T47D (cell line): ENCODE measurements around the gene PLA2G4E.

Experiments used
- DNase-seq, 2 experiments: peaks; one replicate each; pipeline versions ENCODE4 v3.0.0 to v3.0.0-alpha.2; 2011 to 2012; ENCODE audit warnings: low read depth in 1 of 2, low spot score in 1 of 2
- JUND ChIP-seq: IDR thresholded peaks from 2 replicates; pipeline ENCODE4 v1.6.1; 2012; ENCODE audit warnings: low read depth
- in situ Hi-C: cut with HindIII; loops from 2 replicates; pipeline ENCODE4 v1.10.0; 2016; ENCODE audit warnings: low sequenced_read_pairs, low pct_unique_long_range_greater_than_20kb

Gene PLA2G4E

DNA sequence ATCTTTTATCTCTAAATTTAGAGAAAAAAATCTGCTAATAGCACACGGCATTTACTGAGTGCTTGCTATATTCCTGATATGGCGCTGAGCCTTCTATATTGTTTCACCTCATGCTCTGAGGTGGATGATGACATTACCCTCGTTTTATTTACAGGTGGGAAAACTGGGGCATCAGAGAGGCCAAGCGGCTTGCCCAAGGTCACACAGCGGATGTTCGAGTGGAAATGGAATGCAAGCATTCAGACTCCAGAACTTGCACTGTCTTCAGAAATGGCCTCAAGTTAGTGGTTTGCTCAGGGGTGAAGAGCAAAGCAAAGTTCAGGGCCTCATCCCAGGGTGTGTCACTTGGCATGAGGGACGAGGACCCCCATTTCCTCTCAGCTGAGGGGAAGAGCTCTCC lies 65.7 kb downstream of the PLA2G4E start:
- in situ Hi-C loops: no loop called here
- no peak for TF ChIP-seq JUND
- DNase-seq: no peak

DNA sequence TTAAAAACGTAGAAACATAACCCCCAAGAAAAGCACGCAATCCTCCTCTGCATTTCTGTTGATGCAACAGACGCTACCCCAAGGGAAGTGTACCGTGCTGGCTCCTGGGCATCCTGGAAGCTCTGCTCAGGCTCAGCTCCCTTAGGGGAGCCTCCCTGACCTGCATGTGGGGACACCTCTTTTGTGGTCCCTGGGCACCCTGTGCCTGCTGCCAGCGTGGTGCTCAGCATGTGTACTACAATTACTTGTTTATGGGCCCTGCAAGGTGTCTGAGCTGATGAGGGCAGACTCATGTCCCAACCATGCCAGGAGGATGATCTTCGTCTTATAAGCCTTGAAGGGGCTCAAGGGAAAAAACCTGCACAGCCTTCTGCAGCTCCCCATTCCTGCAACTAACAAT lies 66.8 kb downstream of the PLA2G4E start:
- TF ChIP-seq JUND: no peak
- DNase-seq: no peak
- in situ Hi-C loops: no loop called here

DNA sequence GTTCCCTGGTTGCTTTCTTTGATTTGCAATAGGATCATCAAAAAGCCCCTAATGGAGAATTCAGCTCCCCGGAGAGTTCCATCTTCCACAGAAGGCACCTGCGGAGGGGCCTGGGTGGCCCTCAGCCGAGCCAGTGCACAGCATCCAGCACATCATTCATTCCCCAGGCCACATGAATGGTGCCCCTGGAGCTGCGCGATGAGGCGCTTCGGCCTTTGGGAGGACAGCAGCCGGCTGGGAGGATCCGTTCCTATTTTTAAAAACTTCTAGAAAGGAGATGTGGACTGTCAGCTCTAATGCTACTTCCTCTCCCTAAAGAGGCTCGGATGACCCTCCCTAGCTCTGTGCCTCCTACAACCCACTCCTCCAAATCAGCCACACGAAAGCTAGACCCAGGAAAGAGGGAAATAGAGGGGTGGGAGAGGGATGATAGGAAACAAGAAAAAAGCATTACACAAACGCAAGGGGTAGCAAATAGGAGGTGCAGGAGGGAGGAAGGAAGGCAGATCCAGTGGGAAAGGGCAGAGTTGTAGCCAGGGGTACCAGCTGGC lies 68.8 kb downstream of the PLA2G4E start:
- no peak for TF ChIP-seq JUND
- DNase-seq: no peak
- in situ Hi-C loops: no loop called here

DNA sequence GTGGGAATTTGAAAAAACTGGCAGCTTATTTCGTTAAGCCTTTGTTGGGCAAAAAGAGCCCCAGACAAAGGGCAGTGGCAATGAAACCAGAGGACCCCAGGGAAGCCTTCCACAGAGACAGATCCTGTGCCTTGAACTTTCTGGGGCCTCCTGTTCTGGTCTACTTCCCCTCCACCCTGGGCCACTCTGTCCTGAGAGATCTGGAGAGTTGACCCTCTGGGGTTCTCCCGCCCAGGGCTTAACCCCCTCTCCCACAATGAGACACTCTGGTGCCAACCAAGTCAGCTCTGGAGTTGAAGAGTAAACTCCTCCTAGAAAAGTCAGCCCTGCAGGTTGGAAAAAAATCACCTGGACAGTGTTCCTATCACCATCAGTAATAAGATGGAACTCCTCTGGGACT lies 69.3 kb downstream of the PLA2G4E start:
- TF ChIP-seq JUND: no peak
- in situ Hi-C loops: no loop called here

DNA sequence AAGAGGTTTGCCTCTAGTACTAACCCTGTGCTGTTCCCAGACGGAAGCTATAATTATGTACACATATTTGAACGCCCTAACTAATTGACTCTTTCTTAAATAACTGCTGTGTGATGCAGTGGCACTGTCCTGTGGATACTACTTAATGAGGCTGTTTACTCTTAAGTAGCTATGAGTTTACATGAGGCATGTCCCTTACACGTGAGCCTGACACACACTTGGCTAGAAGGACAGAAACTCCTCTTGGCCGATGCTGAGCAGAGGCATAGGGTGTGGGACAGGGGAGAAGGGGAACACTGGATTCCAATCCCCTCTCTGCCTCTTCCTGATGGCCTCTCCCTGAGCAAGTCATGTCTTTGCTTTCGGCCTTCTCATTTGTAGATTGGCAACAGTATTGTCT lies 70.4 kb downstream of the PLA2G4E start:
- in situ Hi-C loops: no loop called here
- no peak for TF ChIP-seq JUND
- no peak for DNase-seq

More for the DNA sequence above, 69.3 kb downstream of the PLA2G4E start:
- no peak for DNase-seq

- no peak for TF ChIP-seq JUND
- DNase-seq: no peak
- in situ Hi-C loops: no loop called here
These were observed 70.7 kb downstream of the PLA2G4E start for GRCh38 chr15:41950127-41950483.

GRCh38 chr15:41949401-41950126 lies 71.3 kb downstream of the PLA2G4E start:
- no peak for TF ChIP-seq JUND
- DNase-seq: no peak
- in situ Hi-C loops: no loop called here

DNA sequence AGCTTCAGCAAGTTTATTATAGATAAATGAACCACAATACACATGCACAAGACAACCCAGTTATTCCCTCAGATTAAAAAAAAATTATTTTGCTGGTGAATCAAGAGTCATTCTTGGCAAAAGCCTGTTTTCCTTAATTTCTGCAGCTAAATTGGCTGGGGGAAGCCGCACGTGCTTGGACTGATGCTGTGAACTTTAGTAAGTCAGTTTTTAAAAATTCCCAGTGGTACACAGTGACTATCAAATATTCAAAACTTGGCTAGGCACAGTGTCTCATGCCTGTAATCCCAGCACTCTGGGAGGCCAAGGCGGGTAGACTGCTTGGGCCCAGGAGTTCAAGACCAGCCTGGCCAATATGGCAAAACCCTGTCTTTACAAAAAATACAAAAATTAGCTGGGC lies 72.4 kb downstream of the PLA2G4E start:
- in situ Hi-C loops: no loop called here
- TF ChIP-seq JUND: no peak
- DNase-seq: no peak

- in situ Hi-C loops: no loop called here
- no peak for TF ChIP-seq JUND
- DNase-seq: no peak
These were observed 73.9 kb downstream of the PLA2G4E start for GRCh38 chr15:41946970-41947369.

GRCh38 chr15:41945731-41946130 lies 75.1 kb downstream of the PLA2G4E start:
- DNase-seq: no peak
- in situ Hi-C loops: no loop called here
- no peak for TF ChIP-seq JUND

DNA sequence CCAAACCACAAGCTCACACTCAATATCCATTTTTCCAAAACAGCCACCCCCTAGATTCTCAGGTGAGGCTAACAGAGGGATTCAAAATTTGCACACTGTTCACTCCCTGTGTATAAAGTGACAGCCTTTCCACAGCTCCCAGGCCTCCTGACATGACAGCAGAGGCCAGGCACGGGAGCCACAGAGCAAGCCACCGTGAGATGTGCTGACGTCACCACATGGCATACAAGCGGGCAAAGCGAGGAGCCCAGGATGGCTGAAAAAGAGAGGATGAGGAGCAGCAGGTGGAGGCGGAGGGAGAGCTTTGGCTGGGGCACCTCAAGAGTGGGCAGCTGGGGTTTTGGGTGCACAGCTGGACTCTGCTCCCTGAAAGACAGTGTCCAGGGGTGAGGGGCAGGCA lies 75.6 kb downstream of the PLA2G4E start:
- no peak for DNase-seq
- in situ Hi-C loops: no loop called here
- no peak for TF ChIP-seq JUND

GRCh38 chr15:41944313-41944940 lies 76.4 kb downstream of the PLA2G4E start:
- DNase-seq: peak in 1 of 2 experiments; percentile 33
- TF ChIP-seq JUND: no peak
- in situ Hi-C loops: no loop called here

- no peak for TF ChIP-seq JUND
- DNase-seq: no peak
- in situ Hi-C loops: no loop called here
These were observed 77.1 kb downstream of the PLA2G4E start for GRCh38 chr15:41943543-41944312.
